Panc1 (cell line): ENCODE results near the gene ADGRA1.

Experiments used
- POLR2AphosphoS5 ChIP-seq: IDR thresholded peaks from 2 replicates; pipeline ENCODE4 v1.6.1; 2012; ENCODE audit warnings: mild to moderate bottlenecking, low read depth, low read length, moderate library complexity
- SIN3A ChIP-seq: IDR thresholded peaks from 2 replicates; pipeline ENCODE4 v1.6.1; 2012; ENCODE audit warnings: low read depth, mild to moderate bottlenecking, low read length, moderate library complexity, borderline replicate concordance; ENCODE audit not compliant: insufficient read depth
- TCF7L2 ChIP-seq: IDR thresholded peaks from 2 replicates; pipeline ENCODE4 v1.6.1; 2011; ENCODE audit warnings: mild to moderate bottlenecking, low read depth, low read length, inconsistent platforms
- TF ChIP-seq, protein P1 (sequence below): fragments of 450-650 bp; IDR thresholded peaks from 2 replicates; pipeline ENCODE4 v1.5.1; 2017; ENCODE audit warnings: mild to moderate bottlenecking
- TF ChIP-seq, protein P2 (sequence below), 2 experiments: IDR thresholded peaks; 2 replicates each; pipeline ENCODE4 v1.6.1; 2011 to 2012; ENCODE audit warnings: low read depth in 2 of 2, control low read depth in 1 of 2, low read length in 1 of 2, mild to moderate bottlenecking in 1 of 2, moderate library complexity in 1 of 2; ENCODE audit not compliant: insufficient read depth in 1 of 2

GRCh38 chr10:133109711-133110110 lies 22.0 kb downstream of the ADGRA1 start:
- TF ChIP-seq, protein P1, sequence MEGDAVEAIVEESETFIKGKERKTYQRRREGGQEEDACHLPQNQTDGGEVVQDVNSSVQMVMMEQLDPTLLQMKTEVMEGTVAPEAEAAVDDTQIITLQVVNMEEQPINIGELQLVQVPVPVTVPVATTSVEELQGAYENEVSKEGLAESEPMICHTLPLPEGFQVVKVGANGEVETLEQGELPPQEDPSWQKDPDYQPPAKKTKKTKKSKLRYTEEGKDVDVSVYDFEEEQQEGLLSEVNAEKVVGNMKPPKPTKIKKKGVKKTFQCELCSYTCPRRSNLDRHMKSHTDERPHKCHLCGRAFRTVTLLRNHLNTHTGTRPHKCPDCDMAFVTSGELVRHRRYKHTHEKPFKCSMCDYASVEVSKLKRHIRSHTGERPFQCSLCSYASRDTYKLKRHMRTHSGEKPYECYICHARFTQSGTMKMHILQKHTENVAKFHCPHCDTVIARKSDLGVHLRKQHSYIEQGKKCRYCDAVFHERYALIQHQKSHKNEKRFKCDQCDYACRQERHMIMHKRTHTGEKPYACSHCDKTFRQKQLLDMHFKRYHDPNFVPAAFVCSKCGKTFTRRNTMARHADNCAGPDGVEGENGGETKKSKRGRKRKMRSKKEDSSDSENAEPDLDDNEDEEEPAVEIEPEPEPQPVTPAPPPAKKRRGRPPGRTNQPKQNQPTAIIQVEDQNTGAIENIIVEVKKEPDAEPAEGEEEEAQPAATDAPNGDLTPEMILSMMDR, result no peak
- TF ChIP-seq SIN3A, result no peak
- TF ChIP-seq TCF7L2, result no peak
- TF ChIP-seq, protein P2, sequence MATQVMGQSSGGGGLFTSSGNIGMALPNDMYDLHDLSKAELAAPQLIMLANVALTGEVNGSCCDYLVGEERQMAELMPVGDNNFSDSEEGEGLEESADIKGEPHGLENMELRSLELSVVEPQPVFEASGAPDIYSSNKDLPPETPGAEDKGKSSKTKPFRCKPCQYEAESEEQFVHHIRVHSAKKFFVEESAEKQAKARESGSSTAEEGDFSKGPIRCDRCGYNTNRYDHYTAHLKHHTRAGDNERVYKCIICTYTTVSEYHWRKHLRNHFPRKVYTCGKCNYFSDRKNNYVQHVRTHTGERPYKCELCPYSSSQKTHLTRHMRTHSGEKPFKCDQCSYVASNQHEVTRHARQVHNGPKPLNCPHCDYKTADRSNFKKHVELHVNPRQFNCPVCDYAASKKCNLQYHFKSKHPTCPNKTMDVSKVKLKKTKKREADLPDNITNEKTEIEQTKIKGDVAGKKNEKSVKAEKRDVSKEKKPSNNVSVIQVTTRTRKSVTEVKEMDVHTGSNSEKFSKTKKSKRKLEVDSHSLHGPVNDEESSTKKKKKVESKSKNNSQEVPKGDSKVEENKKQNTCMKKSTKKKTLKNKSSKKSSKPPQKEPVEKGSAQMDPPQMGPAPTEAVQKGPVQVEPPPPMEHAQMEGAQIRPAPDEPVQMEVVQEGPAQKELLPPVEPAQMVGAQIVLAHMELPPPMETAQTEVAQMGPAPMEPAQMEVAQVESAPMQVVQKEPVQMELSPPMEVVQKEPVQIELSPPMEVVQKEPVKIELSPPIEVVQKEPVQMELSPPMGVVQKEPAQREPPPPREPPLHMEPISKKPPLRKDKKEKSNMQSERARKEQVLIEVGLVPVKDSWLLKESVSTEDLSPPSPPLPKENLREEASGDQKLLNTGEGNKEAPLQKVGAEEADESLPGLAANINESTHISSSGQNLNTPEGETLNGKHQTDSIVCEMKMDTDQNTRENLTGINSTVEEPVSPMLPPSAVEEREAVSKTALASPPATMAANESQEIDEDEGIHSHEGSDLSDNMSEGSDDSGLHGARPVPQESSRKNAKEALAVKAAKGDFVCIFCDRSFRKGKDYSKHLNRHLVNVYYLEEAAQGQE (IDR thresholded peaks at IDR 0.05; ENCODE audit: insufficient read depth in 1 of 2, low read depth in 2 of 2, low read length in 1 of 2), result no peak
- no peak for TF ChIP-seq POLR2AphosphoS5
